HL-60 (cell line): ENCODE data around the gene CAMK1D.

ENCODE experiments used
- DNase-seq, 2 experiments: peaks; one replicate each; pipeline ENCODE4 v3.0.0-alpha.2; 2010 to 2020; ENCODE audit warnings: low read depth in 1 of 2, low spot score in 1 of 2
- H3K27ac ChIP-seq: fragments of 250-450 bp; sonication (Bioruptor Pico); replicated peaks from 2 replicates; pipeline ENCODE4 v1.5.1; 2020; ENCODE audit warnings: mild to moderate bottlenecking, moderate library complexity
- H3K27me3 ChIP-seq: fragments of 250-450 bp; sonication (Bioruptor Pico); 2 replicates; pipeline ENCODE4 v1.5.1; 2021; ENCODE audit warnings: mild to moderate bottlenecking, moderate library complexity; ENCODE audit not compliant: insufficient read depth, poor library complexity, severe bottlenecking
- H3K4me3 ChIP-seq: replicated peaks from 2 replicates; pipeline ENCODE4 v1.5.1; 2011; ENCODE audit warnings: mild to moderate bottlenecking, control low read depth, low read length; ENCODE audit not compliant: insufficient read depth
- GABPA ChIP-seq: IDR thresholded peaks from 2 replicates; pipeline ENCODE4 v1.6.1; 2012; ENCODE audit warnings: low read depth
- POLR2AphosphoS5 ChIP-seq: IDR thresholded peaks from 2 replicates; pipeline ENCODE4 v1.6.1; 2012; ENCODE audit warnings: low read depth
- REST ChIP-seq: IDR thresholded peaks from 2 replicates; pipeline ENCODE4 v1.6.1; 2012; ENCODE audit warnings: low read depth; ENCODE audit not compliant: insufficient replicate concordance
- SPI1 ChIP-seq: IDR thresholded peaks from 2 replicates; pipeline ENCODE4 v1.6.1; 2012; ENCODE audit warnings: low read depth, mild to moderate bottlenecking, borderline replicate concordance
- TF ChIP-seq, protein P1 (sequence below): IDR thresholded peaks from one replicate; pipeline ENCODE4 v1.5.1; 2011; ENCODE audit warnings: low read length, control low read depth, inconsistent platforms; ENCODE audit not compliant: insufficient read depth

Gene CAMK1D

DNA sequence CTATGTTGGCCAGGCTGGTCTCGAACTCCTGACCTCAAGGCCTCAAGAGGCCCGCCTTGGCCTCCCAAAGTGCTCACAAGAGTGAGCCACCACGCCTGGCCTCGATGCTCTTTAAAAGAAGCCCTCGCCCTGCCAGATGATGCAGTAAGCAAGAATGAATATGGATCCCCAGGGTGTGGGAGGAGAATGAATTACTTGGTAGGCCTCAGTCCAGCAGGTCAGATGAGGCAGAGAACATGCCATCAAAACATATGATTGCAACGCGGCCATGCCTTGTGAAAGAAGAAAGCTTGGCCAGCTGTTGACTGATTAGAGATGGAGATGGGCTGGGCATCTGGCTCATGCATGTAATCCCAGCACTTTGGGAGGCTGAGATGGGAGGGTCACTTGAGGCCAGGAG is 68.7 kb downstream of the CAMK1D start:
- no peak overlapping the region for H3K27ac ChIP-seq
- no peaks in the 10 kb centered on the region for H3K27me3 ChIP-seq
- no peak for DNase-seq
- H3K4me3 ChIP-seq, result no peak overlapping the region
- TF ChIP-seq, protein P1, sequence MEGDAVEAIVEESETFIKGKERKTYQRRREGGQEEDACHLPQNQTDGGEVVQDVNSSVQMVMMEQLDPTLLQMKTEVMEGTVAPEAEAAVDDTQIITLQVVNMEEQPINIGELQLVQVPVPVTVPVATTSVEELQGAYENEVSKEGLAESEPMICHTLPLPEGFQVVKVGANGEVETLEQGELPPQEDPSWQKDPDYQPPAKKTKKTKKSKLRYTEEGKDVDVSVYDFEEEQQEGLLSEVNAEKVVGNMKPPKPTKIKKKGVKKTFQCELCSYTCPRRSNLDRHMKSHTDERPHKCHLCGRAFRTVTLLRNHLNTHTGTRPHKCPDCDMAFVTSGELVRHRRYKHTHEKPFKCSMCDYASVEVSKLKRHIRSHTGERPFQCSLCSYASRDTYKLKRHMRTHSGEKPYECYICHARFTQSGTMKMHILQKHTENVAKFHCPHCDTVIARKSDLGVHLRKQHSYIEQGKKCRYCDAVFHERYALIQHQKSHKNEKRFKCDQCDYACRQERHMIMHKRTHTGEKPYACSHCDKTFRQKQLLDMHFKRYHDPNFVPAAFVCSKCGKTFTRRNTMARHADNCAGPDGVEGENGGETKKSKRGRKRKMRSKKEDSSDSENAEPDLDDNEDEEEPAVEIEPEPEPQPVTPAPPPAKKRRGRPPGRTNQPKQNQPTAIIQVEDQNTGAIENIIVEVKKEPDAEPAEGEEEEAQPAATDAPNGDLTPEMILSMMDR, result no peak
- TF ChIP-seq REST (no peak), GABPA (no peak), SPI1 (no peak), POLR2AphosphoS5 (no peak)

DNA sequence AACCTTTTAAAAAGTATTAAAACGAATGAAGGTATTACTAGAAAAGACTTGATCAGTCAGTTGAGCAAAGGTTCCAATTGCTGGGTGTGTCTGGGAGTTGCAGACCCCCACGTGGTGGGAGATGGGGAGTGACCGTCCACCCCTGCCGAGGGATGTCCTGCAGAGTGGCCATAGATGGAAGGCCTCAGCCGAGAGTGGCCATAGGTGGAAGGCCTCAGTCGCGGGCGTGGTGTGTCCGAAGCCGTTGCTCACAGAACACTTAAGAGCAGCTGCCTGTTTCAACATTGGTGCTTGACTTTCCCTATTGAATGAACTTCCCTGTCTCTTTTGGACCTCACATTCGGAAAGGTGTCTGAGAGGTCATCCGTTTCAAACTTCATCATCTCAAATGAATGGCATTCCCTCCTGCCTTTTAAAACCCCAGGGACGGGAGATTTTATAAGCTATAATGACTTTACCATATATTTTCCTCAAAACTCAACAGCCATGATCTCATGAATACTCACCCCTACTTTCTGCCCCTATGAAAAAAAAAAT is 69.4 kb downstream of the CAMK1D start:
- no peak for TF ChIP-seq SPI1
- no peak for TF ChIP-seq REST
- TF ChIP-seq, protein P1, result no peak
- TF ChIP-seq POLR2AphosphoS5, result no peak
- no peak for TF ChIP-seq GABPA
- no peak for DNase-seq
- H3K27me3 ChIP-seq, result no peaks in the 10 kb centered on the region
- no peak overlapping the region for H3K4me3 ChIP-seq
- H3K27ac ChIP-seq, result no peak overlapping the region

DNA sequence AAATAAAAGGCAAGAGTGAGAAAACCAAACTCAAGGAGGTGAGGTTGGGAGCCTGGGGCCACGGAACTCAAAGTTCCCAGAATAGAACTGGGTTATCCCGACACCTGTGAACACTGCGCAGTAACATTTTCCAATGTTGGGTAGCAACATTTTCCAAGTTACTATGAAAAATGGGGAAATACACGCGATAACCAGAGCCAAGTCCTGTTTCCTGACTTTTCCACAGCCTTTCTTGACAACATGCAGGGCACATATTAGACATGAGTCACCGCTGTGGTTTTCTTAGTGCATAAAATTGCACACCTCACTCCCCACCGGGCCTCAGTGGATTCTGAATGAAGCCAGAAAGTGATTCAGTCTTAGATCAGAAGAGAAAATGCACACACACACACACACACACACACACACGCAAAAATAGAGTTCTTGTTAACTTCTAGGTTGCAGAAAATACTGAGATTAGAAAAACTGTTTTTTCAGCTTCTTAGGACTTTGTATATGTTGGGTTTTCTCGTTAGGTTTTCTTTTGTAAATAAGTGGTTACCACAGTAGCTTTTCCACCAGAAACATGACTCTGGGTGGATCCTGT is 70.0 kb downstream of the CAMK1D start:
- Histone ChIP-seq H3K4me3 (no peak overlapping the region), H3K27ac (no peak overlapping the region), H3K27me3 (no peaks in the 10 kb centered on the region)
- TF ChIP-seq, protein P1, result no peak
- TF ChIP-seq SPI1 (no peak), POLR2AphosphoS5 (no peak), GABPA (no peak), REST (no peak)
- no peak for DNase-seq
